Fibroblast of skin of left quadriceps (primary cell): ENCODE measurements around the gene ADK.
A peak's percentile ranks its signal among the peaks of the same experiment; 100 is the strongest.
"Not testable (repeated sequence)": the region's sequence is repeated elsewhere in the genome, so short reads cannot be mapped to it uniquely, and the experiment has no call there.

Source experiments
- DNase-seq, 2 experiments: peaks; one replicate each; pipeline ENCODE4 v3.0.0-alpha.2; 2013; ENCODE audit warnings: low read depth in 2 of 2

ADK gene

DNA sequence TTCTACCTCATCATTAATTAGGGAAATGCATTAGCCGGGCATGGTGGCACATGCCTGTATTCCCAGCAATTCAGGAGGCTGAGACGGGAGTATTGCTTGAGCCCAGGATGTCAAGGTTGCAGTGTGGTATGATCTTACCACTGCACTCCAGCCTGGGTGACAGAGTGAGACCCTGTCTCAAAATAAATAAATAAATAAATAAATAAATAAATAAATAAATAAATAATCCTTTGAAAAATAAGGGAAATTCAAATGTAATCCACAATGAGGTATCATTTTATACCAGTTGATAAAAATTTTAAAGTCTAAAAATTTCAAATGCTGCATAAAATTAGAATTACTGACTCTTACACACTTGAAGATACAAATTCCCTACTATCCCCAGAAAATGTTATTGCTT is 334.3 kb downstream of the ADK start:
- no peak for DNase-seq

DNA sequence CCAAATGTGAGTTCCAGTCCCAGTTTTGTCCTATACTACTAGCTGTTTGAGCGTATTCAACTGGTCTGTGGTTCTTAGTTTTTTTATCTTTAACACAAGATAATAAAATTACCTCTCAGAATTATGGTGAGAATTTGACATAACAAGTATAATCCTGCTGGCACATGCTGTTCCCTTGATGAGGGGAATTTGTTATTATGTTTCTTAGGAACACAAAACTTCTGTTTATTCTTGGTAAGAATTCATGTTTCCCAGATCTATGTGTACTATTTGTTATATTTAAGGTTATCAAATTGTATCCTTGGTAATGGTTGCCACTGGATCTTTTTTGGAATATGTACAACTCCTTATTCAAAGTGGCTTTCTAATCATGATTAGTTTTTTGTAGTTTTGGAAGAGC is 335.6 kb downstream of the ADK start:
- DNase-seq, result no peak

DNA sequence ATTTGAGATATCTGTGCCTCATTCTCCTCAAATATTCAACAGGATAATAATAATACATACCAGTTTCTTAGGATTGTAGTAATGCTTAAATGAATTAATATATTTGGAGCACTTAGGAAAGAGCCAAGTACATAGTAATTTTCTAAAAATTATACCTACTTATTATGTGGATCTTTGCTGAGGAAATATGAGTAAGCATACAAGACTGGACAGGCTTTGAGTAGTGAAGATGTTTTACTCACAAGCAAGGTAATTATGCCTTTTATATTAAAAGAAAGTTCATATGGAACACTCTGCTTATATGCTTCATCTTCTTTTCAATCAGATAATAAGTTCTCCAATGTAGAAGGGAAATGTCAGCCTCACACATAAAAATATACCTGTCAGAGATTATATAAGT is 337.9 kb downstream of the ADK start:
- DNase-seq, result no peak

DNA sequence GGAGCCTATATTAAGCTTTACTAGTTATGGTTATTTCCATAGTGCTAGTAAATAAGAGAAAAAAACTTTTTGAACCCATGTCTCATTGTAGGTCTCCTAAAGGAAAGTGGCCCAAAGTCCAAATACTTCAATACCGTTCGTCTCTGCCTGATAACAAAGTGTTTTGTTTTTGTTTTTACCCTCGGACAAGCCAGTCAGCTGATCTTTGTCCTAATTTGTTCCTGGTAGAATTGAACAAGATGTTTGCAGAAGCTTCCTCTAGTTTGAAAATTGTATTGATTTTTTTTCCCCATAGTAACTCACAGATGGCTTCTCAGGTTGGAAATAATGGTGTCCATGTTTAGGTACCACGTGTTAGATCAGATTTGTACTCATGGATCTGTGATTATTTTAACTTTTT is 339.5 kb downstream of the ADK start:
- DNase-seq, result no peak

DNA sequence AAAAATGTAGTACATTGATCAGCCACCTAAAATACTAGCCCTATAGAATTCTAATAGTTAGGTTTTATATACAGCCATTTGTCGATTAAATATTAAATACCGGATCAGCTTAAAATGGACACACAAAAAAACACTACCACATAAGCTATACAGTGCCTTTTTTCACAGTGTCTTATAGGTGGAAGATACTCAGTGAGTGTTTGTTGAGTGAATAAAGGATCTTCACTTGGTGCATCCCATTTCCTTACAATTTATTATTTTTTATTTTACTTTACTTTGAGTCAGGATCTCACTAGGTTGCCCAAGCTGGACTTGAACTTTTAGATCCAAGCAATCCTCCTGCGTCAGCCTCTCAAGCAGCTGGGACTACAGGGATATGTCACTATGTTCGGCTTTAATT is 340.0 kb downstream of the ADK start:
- DNase-seq, result no peak

DNA sequence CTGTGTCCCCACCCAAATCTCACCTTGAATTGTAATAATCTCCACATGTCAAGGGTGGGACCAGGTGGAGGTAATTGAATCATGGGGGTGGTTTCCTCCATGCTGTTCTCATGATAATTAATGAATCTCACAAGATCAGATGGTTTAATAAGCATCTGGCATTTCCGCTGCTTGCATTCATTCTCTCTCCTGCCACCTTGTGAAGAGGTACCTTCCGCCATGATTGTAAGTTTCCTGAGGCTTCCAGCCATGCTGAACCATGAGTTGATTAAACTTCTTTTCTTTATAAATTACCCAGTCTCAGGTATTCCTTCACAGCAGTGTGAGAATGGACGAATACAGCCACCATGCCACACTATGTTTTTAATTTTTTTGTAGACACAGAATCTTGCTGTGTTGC is 345.3 kb downstream of the ADK start:
- DNase-seq, result not testable (repeated sequence)

DNA sequence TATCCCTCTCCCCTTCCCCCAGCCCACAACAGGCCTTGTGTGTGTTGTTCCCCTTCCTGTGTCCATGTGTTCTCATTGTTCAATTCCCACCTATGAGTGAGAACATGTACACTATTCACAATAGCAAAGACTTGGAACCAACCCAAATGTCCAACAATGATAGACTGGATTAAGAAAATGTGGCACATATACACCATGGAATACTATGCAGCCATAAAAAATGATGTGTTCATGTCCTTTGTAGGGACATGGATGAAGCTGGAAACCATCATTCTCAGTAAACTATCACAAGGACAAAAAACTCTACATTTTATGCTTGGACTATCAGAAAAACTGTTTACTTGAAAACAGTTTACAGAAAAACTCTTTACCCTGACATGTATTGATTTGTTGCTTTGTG is 347.6 kb downstream of the ADK start:
- DNase-seq, result not testable (repeated sequence)

DNA sequence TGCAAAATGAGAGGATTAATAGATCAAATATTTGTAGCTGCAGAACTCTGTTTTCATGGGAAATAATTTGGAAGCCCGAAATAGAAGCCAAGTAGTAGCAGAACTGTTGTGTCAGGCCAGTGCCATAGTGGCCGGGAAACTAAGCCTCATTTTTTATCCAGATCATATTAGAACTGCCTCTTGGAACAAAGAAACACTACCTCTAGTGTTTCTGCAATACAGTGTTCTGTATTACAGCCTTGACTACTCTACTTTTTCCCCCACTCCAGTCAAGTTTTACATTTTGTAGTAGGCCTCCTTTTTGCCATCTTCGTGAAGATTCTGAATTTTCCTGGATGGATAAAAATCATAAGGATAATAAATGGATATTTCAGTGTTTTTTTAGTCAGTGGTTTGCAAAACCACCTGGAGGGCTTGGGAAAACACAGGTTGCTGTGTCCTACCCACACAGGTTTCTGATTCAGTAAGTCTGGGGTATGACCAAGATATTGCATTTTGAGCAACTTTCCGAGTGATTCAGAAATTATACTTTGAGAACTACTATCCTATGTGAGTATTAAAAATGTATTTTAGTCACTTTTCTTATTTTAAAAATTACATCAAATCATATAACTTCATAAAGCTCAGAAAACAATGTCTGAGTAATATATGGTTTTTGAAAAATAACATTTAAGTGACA is 349.1 kb downstream of the ADK start:
- no peak for DNase-seq

DNA sequence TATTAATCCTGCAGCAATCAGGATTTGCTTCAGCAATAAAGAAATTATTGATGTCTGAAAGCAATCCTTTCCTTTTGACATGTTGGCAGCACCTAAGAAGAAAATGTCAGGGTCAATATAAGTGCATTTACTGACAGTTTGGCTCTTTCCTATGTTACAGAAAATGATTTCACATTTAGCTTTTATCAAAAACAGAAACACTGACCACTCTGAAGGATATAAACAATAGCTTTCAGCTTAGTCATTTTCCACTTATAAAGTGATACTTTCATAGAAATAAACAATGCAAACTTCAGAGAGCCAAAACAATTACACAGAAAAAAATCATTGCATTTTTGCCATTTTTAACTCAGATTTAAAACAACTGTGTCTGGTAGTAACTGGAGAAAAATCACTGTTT is 349.8 kb downstream of the ADK start:
- DNase-seq, result peak in 1 of 2 experiments; percentile 16

DNA sequence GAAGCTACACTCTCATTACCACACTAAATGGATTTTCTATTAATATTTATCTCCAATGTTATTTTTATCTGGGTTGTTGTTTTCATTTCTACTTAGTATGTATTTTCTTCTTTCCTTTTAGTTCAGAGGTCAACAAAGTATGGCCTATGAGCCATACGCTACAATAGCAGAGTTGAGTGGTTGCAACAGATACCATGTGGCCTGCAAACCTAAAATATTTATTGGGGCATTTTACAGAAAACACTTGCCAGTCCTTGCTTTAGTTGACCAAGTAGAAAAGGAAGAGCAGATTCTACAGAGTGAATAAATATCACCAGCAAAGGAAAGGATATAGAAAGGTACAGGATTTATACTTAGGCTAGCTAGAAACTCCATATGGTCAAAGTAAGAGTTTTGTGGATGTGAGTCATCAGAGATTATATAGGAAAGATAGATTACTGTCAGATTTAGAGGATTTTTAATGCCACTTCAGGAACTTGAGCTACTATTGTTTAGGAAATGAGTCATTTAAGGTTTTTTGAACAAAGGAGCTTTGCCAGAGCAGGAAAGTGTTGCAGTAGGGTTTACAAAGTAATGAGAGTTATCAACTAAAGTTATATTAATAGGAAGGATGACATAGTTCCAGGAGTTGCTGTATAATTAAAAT is 352.1 kb downstream of the ADK start:
- DNase-seq, result peak; percentile 78 to 82

DNA sequence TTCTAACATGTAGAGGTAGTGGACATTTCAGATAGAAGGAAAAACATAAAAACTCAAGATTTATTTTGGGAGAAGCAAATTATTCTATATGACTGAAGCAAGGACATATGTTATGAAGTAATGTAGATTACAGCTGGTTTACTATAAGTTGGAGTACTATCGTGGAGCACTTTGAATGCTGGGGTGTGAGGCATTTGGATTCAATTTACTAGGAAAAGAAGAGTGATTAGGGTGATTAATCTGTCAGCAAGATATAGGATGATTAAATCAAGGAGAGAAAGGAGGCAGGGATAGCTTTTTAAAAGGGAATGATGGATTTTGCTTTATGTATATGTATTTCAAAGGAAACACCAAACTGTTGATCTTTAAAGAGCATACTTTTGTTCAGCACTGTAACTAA is 356.9 kb downstream of the ADK start:
- peak; percentile 85 to 87 for DNase-seq

DNA sequence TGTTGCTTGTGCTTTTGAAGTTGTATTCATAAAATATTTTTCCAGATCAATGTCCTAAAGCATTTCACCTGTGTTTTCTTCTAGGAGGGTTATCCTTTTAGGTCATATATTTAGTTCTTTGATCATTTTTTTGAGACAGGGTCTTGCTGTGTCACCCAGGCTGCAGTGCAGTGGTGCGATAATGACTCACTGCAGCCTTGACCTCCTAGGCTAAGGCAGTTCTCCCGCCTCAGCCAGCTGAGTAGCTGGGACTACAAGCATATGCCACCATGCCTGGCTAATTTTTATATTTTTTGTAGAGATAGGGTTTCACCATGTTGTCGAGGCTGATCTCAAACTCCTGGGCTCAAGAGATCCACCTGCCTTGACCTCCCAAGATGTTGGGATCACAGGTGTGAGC is 359.6 kb downstream of the ADK start:
- no peak for DNase-seq

DNA sequence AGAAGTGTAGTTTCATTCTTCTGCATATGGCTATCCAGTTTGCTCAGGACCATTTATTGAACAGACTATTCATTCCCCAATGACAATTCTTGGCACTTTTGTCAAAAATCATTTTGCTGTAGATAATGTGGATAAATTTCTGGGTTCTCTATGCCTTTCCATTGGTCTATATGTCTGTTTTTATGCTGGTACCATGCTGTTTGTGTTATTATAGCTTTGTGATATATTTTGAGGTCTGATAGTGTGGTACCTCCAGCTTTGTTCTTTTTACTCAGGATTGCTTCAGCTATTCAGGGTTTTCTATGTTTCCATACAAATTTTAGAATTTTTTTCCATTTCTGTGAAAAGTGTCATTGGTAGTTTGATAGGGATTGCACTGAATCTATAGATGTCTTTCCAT is 360.0 kb downstream of the ADK start:
- no peak for DNase-seq

DNA sequence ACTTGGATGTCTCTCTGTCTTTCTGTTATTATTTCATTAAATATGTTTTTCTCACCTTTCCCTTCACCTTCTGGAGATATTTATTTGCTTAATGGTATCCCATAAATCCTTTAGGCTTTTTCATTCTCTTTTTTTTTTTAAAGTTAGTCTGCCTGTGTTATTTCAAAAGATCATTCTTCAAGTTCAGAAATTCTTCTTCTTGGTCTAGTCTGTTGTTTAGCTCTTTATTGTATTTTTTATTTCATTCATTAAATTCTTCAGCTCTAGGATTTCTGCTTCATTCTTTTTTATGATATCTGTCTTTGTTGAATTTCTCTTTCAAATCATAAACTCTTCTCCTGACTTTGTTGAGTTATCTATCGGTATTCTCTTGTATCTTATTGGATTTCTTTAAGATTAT is 363.3 kb downstream of the ADK start:
- no peak for DNase-seq

DNA sequence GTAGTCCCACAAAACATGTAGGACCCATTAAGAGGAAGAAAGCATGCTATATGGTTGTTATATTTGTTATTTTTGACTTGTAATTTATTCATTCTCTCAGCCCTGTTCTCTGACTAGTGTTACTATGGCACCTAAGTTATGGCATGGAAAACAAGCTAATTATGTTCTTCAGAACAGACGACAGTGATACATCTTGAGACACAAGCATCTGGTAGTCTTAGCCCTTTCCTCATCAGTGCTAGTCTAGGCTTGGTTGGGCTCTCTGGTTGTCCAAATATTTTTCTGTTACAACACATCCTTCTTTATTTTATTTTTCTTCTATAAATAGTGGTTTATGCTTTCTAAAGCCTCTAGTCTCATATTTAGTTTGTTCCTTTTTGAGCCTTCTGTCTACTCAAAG is 367.0 kb downstream of the ADK start:
- no peak for DNase-seq

DNA sequence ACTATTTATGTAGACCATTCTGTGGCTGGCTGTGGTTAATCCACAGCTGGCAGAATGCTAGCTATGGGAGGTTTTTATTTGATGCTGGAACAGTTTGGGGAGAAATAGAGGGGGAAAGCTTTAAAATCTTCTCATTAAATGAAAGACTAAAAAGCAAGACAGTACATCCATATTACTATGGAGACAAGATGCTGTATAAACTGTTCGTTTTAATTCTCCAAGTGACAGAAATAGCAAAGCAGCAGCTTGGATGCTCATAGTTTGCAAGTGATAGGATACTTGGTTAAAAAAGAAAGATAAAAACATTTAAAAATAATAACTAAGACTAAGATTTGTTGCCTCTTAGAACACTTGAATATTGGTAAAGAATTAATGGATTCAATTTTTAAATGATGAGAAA is 370.5 kb downstream of the ADK start:
- DNase-seq, result no peak

DNA sequence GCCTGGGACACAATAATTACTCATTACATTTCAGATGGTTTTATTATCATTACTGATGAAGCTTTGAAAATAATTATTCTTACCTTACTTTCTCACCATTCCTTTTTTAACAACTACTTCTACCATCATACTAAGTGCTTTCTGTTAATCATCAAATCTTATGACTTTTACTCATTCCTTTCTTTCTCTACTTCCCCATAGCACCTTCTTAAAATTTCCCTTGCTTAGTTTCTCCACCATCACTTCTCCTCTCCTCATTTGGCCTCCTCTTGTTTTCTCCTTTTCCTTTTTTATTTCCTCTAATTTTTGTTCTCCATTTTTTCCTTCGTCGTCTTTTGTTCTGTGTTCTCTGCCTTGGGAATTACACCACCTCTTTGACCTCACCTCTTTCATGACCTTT is 372.2 kb downstream of the ADK start:
- DNase-seq, result no peak

DNA sequence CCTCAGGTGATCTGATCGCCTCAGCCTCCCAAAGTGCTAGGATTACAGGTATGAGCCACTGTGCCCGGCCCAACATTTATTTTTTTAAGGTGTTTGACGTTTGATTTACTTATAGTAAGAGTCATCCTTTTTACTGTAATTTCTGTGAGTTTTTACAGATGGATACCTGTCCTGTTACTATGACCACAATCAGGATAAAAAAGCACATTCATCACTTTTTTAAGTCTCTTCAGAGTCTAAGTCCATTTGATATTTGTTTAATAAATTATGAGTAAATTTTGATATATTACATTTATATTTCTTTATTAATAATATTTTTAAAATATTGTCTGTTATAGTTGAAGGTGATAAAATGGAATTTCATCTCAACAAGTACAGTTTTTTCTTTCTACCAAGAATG is 374.9 kb downstream of the ADK start:
- no peak for DNase-seq

DNA sequence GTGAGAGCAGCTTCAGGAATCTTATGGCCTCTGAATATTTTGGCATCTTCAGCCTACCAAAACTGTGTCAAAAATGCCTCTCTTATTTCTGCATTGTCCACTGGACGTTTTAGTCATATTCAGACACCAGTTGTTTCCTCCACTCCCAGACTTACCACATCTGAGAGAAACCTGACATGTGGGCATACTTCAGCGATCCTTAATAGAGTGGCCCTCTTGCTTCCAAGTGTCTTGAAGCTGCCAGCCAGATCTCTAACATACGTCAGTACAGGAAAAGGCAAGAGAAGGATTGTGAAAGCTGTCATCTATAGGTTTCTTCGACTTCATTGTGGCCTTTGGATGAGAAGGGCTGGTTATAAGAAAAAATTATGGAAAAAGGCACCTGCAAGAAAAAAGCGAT is 376.6 kb downstream of the ADK start:
- DNase-seq, result not testable (repeated sequence)

DNA sequence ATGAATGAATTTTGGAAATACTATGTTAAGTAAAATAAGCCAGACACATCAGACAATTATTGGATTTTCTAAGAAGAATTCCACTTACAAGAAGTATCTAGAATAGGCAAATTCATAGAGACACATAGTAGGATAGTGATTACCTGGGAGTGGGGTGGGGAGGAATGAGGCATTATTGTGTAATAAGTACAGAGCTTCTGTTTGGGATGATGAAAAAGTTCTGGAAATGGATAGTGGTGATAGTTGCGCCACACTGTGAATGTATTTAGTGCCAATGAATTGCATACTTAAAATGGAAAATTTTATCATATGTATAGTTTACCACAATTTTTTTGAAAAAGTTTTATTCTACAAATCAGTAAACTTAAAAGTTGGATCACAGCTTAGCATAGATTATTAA is 378.2 kb downstream of the ADK start:
- DNase-seq, result no peak

DNA sequence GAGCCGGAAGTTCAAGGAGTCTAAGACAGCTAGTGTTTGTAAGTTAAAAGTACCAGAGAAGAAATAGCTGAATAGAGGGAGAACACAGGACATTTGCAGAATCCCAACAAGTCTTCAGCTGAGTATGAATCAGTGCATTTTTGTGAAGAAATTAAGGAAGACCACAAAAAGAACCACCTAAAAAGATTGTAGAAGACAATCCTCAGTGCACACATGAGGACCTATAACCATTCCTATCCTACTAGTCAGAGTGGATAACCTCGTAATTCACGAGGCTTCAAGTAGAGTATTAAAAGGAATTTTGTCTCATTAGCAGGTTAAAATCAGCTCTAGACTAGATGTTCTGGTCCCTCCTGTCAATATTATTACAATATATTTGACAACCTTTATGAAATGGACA is 380.0 kb downstream of the ADK start:
- no peak for DNase-seq

DNA sequence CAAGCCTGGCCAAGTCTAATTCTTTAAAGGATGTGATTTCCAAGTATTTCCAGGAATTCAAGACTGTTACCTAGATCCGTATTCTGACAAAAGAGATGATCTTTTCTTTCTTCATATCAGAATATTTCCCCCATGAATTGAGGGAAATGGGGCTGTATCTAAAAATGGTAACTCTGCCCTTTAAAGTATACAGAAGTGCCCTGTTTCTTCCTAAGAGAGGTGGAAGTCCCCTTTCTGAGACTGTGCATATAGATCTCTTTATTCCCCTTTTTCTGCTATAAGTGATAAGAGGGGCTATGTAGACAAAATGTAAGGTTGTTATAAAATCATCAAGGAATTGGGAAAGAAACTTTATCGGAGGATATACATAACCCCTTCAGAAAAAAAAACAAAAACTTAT is 388.3 kb downstream of the ADK start:
- DNase-seq, result no peak

DNA sequence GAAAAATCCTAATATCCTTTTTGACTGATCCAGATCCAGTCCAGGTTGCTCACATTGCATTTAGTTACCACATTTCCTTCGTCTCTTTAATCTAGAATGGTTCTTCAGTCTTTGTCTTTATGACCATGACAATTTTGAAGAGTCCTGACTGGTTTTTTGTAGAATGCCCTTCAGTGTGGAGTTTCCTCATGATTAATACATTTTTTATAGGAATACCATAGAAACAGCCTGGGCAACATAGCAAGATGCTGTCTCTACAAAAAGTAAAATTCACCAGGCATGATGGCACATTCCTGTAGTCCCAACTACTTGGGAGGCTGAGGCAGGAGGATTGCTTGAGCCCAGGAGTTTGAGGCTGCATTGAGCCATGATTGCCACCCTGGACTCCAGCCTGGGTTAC is 390.4 kb downstream of the ADK start:
- no peak for DNase-seq

DNA sequence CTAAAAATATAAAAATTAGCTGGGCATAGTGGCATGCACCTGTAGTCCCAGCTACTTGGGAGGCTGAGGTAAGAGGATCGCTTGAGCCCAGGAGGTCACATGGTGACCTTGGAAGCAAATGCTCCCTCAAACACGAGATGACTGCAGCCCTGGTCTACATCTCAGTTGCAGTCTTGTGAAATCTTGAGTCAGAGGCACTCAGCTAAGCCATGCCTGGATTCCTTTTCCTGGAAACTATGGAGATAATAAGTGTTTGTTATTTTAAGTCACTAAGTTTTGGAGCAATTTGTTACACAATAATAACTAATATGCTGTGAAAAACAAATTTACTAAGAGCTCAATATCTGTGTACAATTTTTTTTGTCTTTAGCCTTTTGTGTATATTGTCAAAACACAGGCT is 391.1 kb downstream of the ADK start:
- DNase-seq, result peak; percentile 41 to 46
